ENCODE data around the gene SBNO2. TPM values are rescaled to one million over a fixed set of nuclear protein-coding genes. Genes with fewer than 3 reads are reported as not detected.

SBNO2 gene
- total RNA-seq, 1 donor from 2014 or later: 54.0 TPM

GRCh38 chr19:1062387-1063029 is 111.6 kb downstream of the SBNO2 start:
- H3K27ac ChIP-seq: no peak overlapping the region
- no peaks in the 10 kb centered on the region for H3K27me3 ChIP-seq
- H3K36me3 ChIP-seq: peaks cover 0 to 5% of the 10 kb centered on the region in 2 donors
- intact Hi-C loops (cut with DNase I): no loop called here
- DNase-seq (ENCODE audit: extremely low spot score in 2 of 2): no peak
- TF ChIP-seq CTCF (IDR thresholded peaks at IDR 0.05) (no peak), POLR2A (IDR thresholded peaks at IDR 0.05) (no peak), POLR2AphosphoS5 (IDR thresholded peaks at IDR 0.05; ENCODE audit: insufficient read depth in 1 of 2, low read depth in 1 of 2) (no peak)
- H3K4me1 ChIP-seq: peaks cover 32% of the 10 kb centered on the region
- peaks cover 15% of the 10 kb centered on the region for H3K9me3 ChIP-seq
- H3K4me3 ChIP-seq: no peak overlapping the region

DNA sequence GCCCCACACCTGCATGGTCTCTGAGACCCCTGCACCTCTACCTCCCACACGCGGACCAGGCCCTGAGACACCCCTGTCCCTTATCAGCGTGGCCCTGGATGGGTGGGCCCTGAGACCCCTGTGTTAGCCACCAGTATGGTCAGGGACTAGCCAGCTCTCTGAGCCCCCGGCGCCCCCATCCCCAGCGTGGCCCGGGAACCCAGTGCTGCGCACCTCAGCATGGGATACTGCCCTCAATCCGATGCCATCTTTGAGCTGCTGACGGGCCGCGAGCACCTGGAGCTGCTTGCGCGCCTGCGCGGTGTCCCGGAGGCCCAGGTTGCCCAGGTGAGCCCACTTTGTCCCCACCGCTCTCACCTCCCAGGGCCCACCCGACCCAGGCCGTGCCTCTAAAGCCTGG is 112.1 kb downstream of the SBNO2 start:
- Histone ChIP-seq H3K36me3 (peaks cover 0 to 5% of the 10 kb centered on the region in 2 donors), H3K27me3 (no peaks in the 10 kb centered on the region), H3K4me3 (no peak overlapping the region), H3K4me1 (peaks cover 27% of the 10 kb centered on the region), H3K9me3 (peaks cover 20% of the 10 kb centered on the region), H3K27ac (no peak overlapping the region)
- TF ChIP-seq POLR2A (IDR thresholded peaks at IDR 0.05): no peak
- no peak for TF ChIP-seq POLR2AphosphoS5 (IDR thresholded peaks at IDR 0.05; ENCODE audit: insufficient read depth in 1 of 2, low read depth in 1 of 2)
- no peak for TF ChIP-seq CTCF (IDR thresholded peaks at IDR 0.05)
- intact Hi-C loops (cut with DNase I): no loop called here
- DNase-seq (ENCODE audit: extremely low spot score in 2 of 2): no peak

- H3K4me3 ChIP-seq: no peak overlapping the region
- intact Hi-C loops (cut with DNase I): no loop called here
- H3K27me3 ChIP-seq: no peaks in the 10 kb centered on the region
- H3K36me3 ChIP-seq: peaks cover 0 to 5% of the 10 kb centered on the region in 2 donors
- TF ChIP-seq POLR2AphosphoS5 (IDR thresholded peaks at IDR 0.05; ENCODE audit: insufficient read depth in 1 of 2, low read depth in 1 of 2) (no peak), POLR2A (IDR thresholded peaks at IDR 0.05) (no peak), CTCF (IDR thresholded peaks at IDR 0.05) (no peak)
- H3K9me3 ChIP-seq: peaks cover 26% of the 10 kb centered on the region
- no peak overlapping the region for H3K27ac ChIP-seq
- peaks cover 14% of the 10 kb centered on the region for H3K4me1 ChIP-seq
- no peak for DNase-seq (ENCODE audit: extremely low spot score in 2 of 2)
These were observed 113.4 kb downstream of the SBNO2 start for GRCh38 chr19:1060689-1061088.

DNA sequence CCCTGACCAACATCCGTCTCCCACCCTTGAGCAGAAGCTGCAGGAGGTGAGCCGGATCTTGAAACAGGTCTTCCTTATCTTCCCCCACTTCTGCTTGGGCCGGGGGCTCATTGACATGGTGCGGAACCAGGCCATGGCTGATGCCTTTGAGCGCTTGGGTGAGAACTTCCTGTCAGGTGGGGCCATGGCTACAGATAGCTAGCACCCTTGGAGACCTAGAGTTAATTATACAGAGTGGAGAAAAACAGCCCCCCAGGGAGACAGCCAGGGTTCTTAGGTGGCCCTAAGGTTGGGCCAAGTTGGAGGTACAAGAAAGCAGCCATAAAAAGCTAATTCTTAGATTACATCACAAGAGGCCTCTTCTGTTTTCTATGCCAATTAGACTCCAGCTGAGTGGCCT is 116.0 kb downstream of the SBNO2 start:
- intact Hi-C loops (cut with DNase I): no loop called here
- no peak for DNase-seq (ENCODE audit: extremely low spot score in 2 of 2)
- no peak for TF ChIP-seq POLR2A (IDR thresholded peaks at IDR 0.05)
- TF ChIP-seq CTCF (IDR thresholded peaks at IDR 0.05): no peak
- TF ChIP-seq POLR2AphosphoS5 (IDR thresholded peaks at IDR 0.05; ENCODE audit: insufficient read depth in 1 of 2, low read depth in 1 of 2): no peak
- no peaks in the 10 kb centered on the region for H3K4me1 ChIP-seq
- H3K27me3 ChIP-seq: no peaks in the 10 kb centered on the region
- peaks cover 0 to 5% of the 10 kb centered on the region in 2 donors for H3K36me3 ChIP-seq
- H3K4me3 ChIP-seq: no peak overlapping the region
- H3K27ac ChIP-seq: no peak overlapping the region
- peaks cover 26% of the 10 kb centered on the region for H3K9me3 ChIP-seq

Other genes with a start within 250 kb of the SBNO2 start
- gene ARID3A, start 248.2 kb downstream of the SBNO2 start, total RNA-seq: 10.3 TPM
- gene WDR18, start 189.9 kb downstream of the SBNO2 start, total RNA-seq: 66.8 TPM
- gene GRIN3B, start 173.8 kb downstream of the SBNO2 start, total RNA-seq: not detected
- gene TMEM259, start 153.1 kb downstream of the SBNO2 start, total RNA-seq: 130 TPM
- not detected for gene RNU6-2, start 152.7 kb downstream of the SBNO2 start, total RNA-seq
- 76.1 TPM for gene CNN2, start 147.7 kb downstream of the SBNO2 start, total RNA-seq
- 29.5 TPM for gene ABCA7, start 134.2 kb downstream of the SBNO2 start, total RNA-seq
- 36.8 TPM for gene ARHGAP45, start 107.1 kb downstream of the SBNO2 start, total RNA-seq
- 83.7 TPM for gene POLR2E, start 78.9 kb downstream of the SBNO2 start, total RNA-seq
- gene GPX4, start 70.3 kb downstream of the SBNO2 start, total RNA-seq: 524 TPM
- gene STK11, start 31.5 kb upstream of the SBNO2 start, total RNA-seq: 54.5 TPM
- gene CBARP, start 63.7 kb upstream of the SBNO2 start, total RNA-seq: 3.9 TPM
- gene ATP5F1D, start 67.5 kb upstream of the SBNO2 start, total RNA-seq: 154 TPM
- gene MIDN, start 74.3 kb upstream of the SBNO2 start, total RNA-seq: 170 TPM
- 192 TPM for gene CIRBP, start 95.1 kb upstream of the SBNO2 start, total RNA-seq
- gene FAM174C, start 101.3 kb upstream of the SBNO2 start, total RNA-seq: 64.8 TPM
- gene EFNA2, start 111.6 kb upstream of the SBNO2 start, total RNA-seq: not detected
- gene NDUFS7, start 209.6 kb upstream of the SBNO2 start, total RNA-seq: 141 TPM
- gene GAMT, start 227.3 kb upstream of the SBNO2 start, total RNA-seq: 29.0 TPM
- 29.7 TPM for gene DAZAP1, start 233.3 kb upstream of the SBNO2 start, total RNA-seq

Measured in vagina (tissue), 2 donors.